Hepatocyte (in vitro differentiated cells): ENCODE data around the gene PDGFRA.

Experiments used
- CTCF ChIP-seq: fragments of 200-600 bp; sonication (generic); IDR thresholded peaks from 2 replicates; pipeline ENCODE4 v1.5.1; 2016; ENCODE audit warnings: antibody characterized with exemption, mild to moderate bottlenecking; ENCODE audit not compliant: poor library complexity
- EZH2 ChIP-seq: fragments of 200-600 bp; sonication (generic); IDR thresholded peaks from 2 replicates; pipeline ENCODE4 v1.6.1; 2016; ENCODE audit warnings: antibody characterized with exemption, mild to moderate bottlenecking, borderline replicate concordance
- EZH2phosphoT487 ChIP-seq: fragments of 200-600 bp; sonication (generic); IDR thresholded peaks from one replicate; pipeline ENCODE4 v1.6.1; 2018; ENCODE audit warnings: antibody characterized with exemption, mild to moderate bottlenecking, low read depth, moderate library complexity; ENCODE audit not compliant: unreplicated experiment, severe bottlenecking

GRCh38 chr4:54289316-54289715, 60.2 kb downstream of the PDGFRA start:
- TF ChIP-seq CTCF (no peak), EZH2 (no peak), EZH2phosphoT487 (no peak)
